IMR-90 (cell line): ENCODE measurements around the gene MARCO. TPM values are rescaled to one million over a fixed set of nuclear protein-coding genes. Genes with fewer than 3 reads are reported as not detected.

ENCODE experiments used
- ATAC-seq: fragments of 200-7000 bp; cut with Tn5 transposase; 2 replicates; pipeline ENCODE4 v1.9.1; 2020; ENCODE audit warnings: low read depth, mild to moderate bottlenecking, moderate library complexity
- BruUV-seq: library from RNA; stranded (reverse); fragments of 400-500 nt; replicated peaks from 2 replicates; lab custom pipeline; 2021; lab: Mats Ljungman, UMichigan
- CTCF ChIA-PET: fragments of 300-600 bp; formaldehyde crosslinking; extraction: SDS; loops from one replicate; lab custom pipeline; 2021; ENCODE audit warnings: antibody characterized with exemption; lab: Yijun Ruan, JAX
- POLR2A ChIA-PET: fragments of 300-600 bp; sonication (Branson Sonifier 250); formaldehyde crosslinking; loops from one replicate; lab custom pipeline; 2022; ENCODE audit warnings: antibody characterized with exemption; ENCODE audit not compliant: unreplicated experiment; lab: Charles Lee
- DNase-seq: peaks from one replicate; pipeline ENCODE4 v3.0.0; 2013
- H2AFZ ChIP-seq: replicated peaks from 2 replicates; pipeline ENCODE3; 2013; ENCODE audit warnings: low read length, mild to moderate bottlenecking; ENCODE audit not compliant: poor library complexity
- H2AK5ac ChIP-seq: 2 replicates; pipeline ENCODE4 v1.6.1; 2013; ENCODE audit warnings: low read depth, low read length, inconsistent platforms
- H2AK9ac ChIP-seq: replicated peaks from 2 replicates; pipeline ENCODE3; 2013; ENCODE audit warnings: mild to moderate bottlenecking, low read depth, low read length, moderate library complexity; ENCODE audit not compliant: poor library complexity
- H2BK120ac ChIP-seq: 2 replicates; pipeline ENCODE4 v1.6.1; 2013; ENCODE audit warnings: low read depth, low read length, inconsistent platforms
- H2BK15ac ChIP-seq: 3 replicates; pipeline ENCODE4 v1.6.1; 2013; ENCODE audit warnings: low read depth, low read length, inconsistent platforms
- H2BK20ac ChIP-seq: 2 replicates; pipeline ENCODE4 v1.6.1; 2013; ENCODE audit warnings: low read depth, mild to moderate bottlenecking, inconsistent platforms, low read length, moderate library complexity
- H2BK5ac ChIP-seq: 2 replicates; pipeline ENCODE4 v1.6.1; 2013; ENCODE audit warnings: mild to moderate bottlenecking, low read depth, low read length, inconsistent platforms; ENCODE audit not compliant: poor library complexity, severe bottlenecking
- H3K14ac ChIP-seq: replicated peaks from 2 replicates; pipeline ENCODE4 v1.6.1; 2013; ENCODE audit warnings: low read depth, low read length, inconsistent platforms
- H3K18ac ChIP-seq: 2 replicates; pipeline ENCODE4 v1.6.1; 2013; ENCODE audit warnings: low read depth, low read length, control low read depth
- H3K23ac ChIP-seq: 2 replicates; pipeline ENCODE4 v1.6.1; 2013; ENCODE audit warnings: low read depth, low read length, inconsistent platforms
- H3K27ac ChIP-seq: 2 replicates; pipeline ENCODE4 v1.5.1; 2013; ENCODE audit warnings: mild to moderate bottlenecking, control low read depth, low read length; ENCODE audit not compliant: insufficient read depth
- H3K27me3 ChIP-seq: 2 replicates; pipeline ENCODE4 v1.6.1; 2013; ENCODE audit warnings: low read length; ENCODE audit not compliant: control insufficient read depth, insufficient read depth
- H3K36me3 ChIP-seq: 2 replicates; pipeline ENCODE4 v1.6.1; 2013; ENCODE audit warnings: low read length, mixed read lengths; ENCODE audit not compliant: control insufficient read depth, insufficient read depth
- H3K4ac ChIP-seq: 2 replicates; pipeline ENCODE4 v1.6.1; 2013; ENCODE audit warnings: low read depth, low read length, inconsistent platforms
- H3K4me1 ChIP-seq: 2 replicates; pipeline ENCODE4 v1.6.1; 2013; ENCODE audit warnings: low read length, mixed read lengths; ENCODE audit not compliant: control insufficient read depth, insufficient read depth
- H3K4me2 ChIP-seq: 2 replicates; pipeline ENCODE4 v1.6.1; 2013; ENCODE audit warnings: low read depth, mild to moderate bottlenecking, control low read depth, low read length, moderate library complexity
- H3K4me3 ChIP-seq: 2 replicates; pipeline ENCODE4 v1.5.1; 2013; ENCODE audit warnings: low read depth, mild to moderate bottlenecking, control low read depth, low read length, moderate library complexity; ENCODE audit not compliant: insufficient read depth
- H3K56ac ChIP-seq: 2 replicates; pipeline ENCODE4 v1.6.1; 2013; ENCODE audit warnings: low read length, inconsistent platforms; ENCODE audit not compliant: insufficient read depth; ENCODE audit errors: extremely low read depth
- H3K79me1 ChIP-seq, 2 experiments: 2 replicates each; pipeline ENCODE4 v1.6.1; 2013; ENCODE audit warnings: low read length in 2 of 2, inconsistent platforms in 1 of 2, low read depth in 1 of 2
- H3K9ac ChIP-seq: 2 replicates; pipeline ENCODE4 v1.6.1; 2013; ENCODE audit warnings: low read depth, low read length, control low read depth
- H3K9me1 ChIP-seq: 2 replicates; pipeline ENCODE4 v1.6.1; 2013; ENCODE audit warnings: low read length, inconsistent platforms; ENCODE audit not compliant: insufficient read depth
- H3K9me3 ChIP-seq: 2 replicates; pipeline ENCODE4 v1.6.1; 2013; ENCODE audit warnings: low read length; ENCODE audit not compliant: control insufficient read depth, insufficient read depth
- H4K20me1 ChIP-seq: 2 replicates; pipeline ENCODE4 v1.6.1; 2013; ENCODE audit warnings: low read length, inconsistent platforms; ENCODE audit not compliant: insufficient read depth
- H4K5ac ChIP-seq: 2 replicates; pipeline ENCODE4 v1.6.1; 2013; ENCODE audit warnings: mild to moderate bottlenecking, low read depth, low read length, control low read depth
- H4K8ac ChIP-seq, 2 experiments: 2 replicates each; pipeline ENCODE4 v1.6.1; 2013; ENCODE audit warnings: low read depth in 2 of 2, low read length in 2 of 2, control low read depth in 1 of 2, inconsistent platforms in 1 of 2
- H4K91ac ChIP-seq: 2 replicates; pipeline ENCODE4 v1.6.1; 2013; ENCODE audit warnings: low read depth, low read length, inconsistent platforms; ENCODE audit not compliant: insufficient read depth
- BHLHE40 ChIP-seq: fragments of 150-350 bp; IDR thresholded peaks from 2 replicates; pipeline ENCODE4 v1.6.1; 2016; ENCODE audit warnings: mild to moderate bottlenecking, low read depth, low read length
- CEBPB ChIP-seq: IDR thresholded peaks from 2 replicates; pipeline ENCODE4 v1.6.1; 2012; ENCODE audit warnings: low read depth, low read length, improper control_type of control experiment
- CHD1 ChIP-seq: IDR thresholded peaks from 2 replicates; pipeline ENCODE4 v1.6.1; 2012; ENCODE audit warnings: low read depth, low read length, improper control_type of control experiment
- FOS ChIP-seq: fragments of 150-350 bp; IDR thresholded peaks from 2 replicates; pipeline ENCODE4 v1.6.1; 2016; ENCODE audit warnings: low read depth, low read length
- MAFK ChIP-seq: IDR thresholded peaks from 2 replicates; pipeline ENCODE4 v1.6.1; 2012; ENCODE audit warnings: low read depth, low read length, improper control_type of control experiment
- MXI1 ChIP-seq: IDR thresholded peaks from 2 replicates; pipeline ENCODE4 v1.6.1; 2012; ENCODE audit warnings: low read depth, mild to moderate bottlenecking, low read length, moderate library complexity, borderline replicate concordance
- NFE2L2 ChIP-seq: fragments of 150-350 bp; IDR thresholded peaks from 2 replicates; pipeline ENCODE4 v1.6.1; 2016; ENCODE audit warnings: low read depth, mild to moderate bottlenecking, low read length
- POLR2A ChIP-seq: IDR thresholded peaks from 2 replicates; pipeline ENCODE4 v1.6.1; 2012; ENCODE audit warnings: mild to moderate bottlenecking, low read depth, low read length
- RAD21 ChIP-seq: IDR thresholded peaks from 2 replicates; pipeline ENCODE4 v1.6.1; 2012; ENCODE audit warnings: low read length, improper control_type of control experiment
- RCOR1 ChIP-seq: IDR thresholded peaks from 2 replicates; pipeline ENCODE4 v1.6.1; 2012; ENCODE audit warnings: mild to moderate bottlenecking, low read length, improper control_type of control experiment; ENCODE audit not compliant: insufficient replicate concordance
- SMC3 ChIP-seq: fragments of 150-350 bp; IDR thresholded peaks from 2 replicates; pipeline ENCODE4 v1.6.1; 2016; ENCODE audit warnings: low read depth, mild to moderate bottlenecking, antibody characterized with exemption, low read length, moderate library complexity
- WGBS, 2 experiments: methylation state at CpG; one replicate each; pipeline versions ENCODE4 v1.1.5 to v1.1.7; 2013; ENCODE audit warnings: missing lambda C conversion rate in 2 of 2; ENCODE audit not compliant: insufficient read length in 1 of 2; ENCODE audit errors: extremely low coverage in 2 of 2; 5-methylcytosine and 5-hydroxymethylcytosine counted together
- dilution Hi-C: fragments of 300-500 bp; cut with HindIII; formaldehyde crosslinking; loops from one replicate; pipeline ENCODE4 v1.14.3; 2018; ENCODE audit warnings: low sequenced_read_pairs; ENCODE audit not compliant: unreplicated experiment
- in situ Hi-C: fragments of 300-500 bp; cut with MboI; formaldehyde crosslinking; loops from 3 replicates; pipeline ENCODE4 v1.14.3; 2019; ENCODE audit warnings: low sequenced_read_pairs, inconsistent platforms, mixed read lengths
- intact Hi-C: fragments of 100-400 bp; cut with micrococcal nuclease; formaldehyde crosslinking; loops from 2 replicates; pipeline ENCODE4 v1.10.0; 2022
- polyA plus RNA-seq, 3 experiments: library from polyadenylated mRNA; depleted of rRNA; stranded (reverse); fragments of >200 nt; gene quantifications; 2 replicates each; pipeline ENCODE4 v1.2.3, GENCODE V29; 2012; ENCODE audit warnings: low replicate concordance in 1 of 3
- total RNA-seq: library from RNA; depleted of rRNA; stranded (reverse); fragments of >200 nt; gene quantifications from 2 replicates; pipeline ENCODE4 v1.2.3, GENCODE V29; 2012
- TF ChIP-seq, protein P1 (sequence below): fragments of 150-350 bp; IDR thresholded peaks from 2 replicates; pipeline ENCODE4 v1.6.1; 2016; ENCODE audit warnings: low read depth, mild to moderate bottlenecking, low read length, moderate library complexity, borderline replicate concordance

Gene MARCO
- total and polyA plus RNA-seq, 2 of the 4 experiments (the other 2 are of a cell fraction) = not detected

DNA sequence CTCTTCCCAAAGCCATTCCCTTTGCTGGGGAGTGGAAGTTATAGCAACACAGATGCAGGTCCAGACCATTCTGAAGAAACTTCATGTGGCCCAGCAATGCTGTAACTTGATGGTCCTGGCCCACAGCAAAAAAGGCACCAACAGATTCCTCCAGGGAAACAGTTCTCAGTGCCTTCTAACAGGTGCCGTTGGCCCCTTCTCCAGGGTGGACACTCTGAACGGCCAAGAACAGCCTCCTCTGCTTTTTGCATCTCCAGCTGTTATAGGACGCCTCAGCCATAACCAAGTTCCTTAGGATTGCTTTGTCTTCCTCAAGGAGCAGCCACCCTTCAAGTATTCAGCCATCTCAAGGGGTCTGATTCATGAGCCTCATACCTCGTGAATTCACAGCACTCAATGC, 38.0 kb downstream of the MARCO start:
- Histone ChIP-seq H2BK20ac (no peak overlapping the region), H4K5ac (no peak overlapping the region), H3K14ac (no peak overlapping the region), H2AFZ (no peak overlapping the region), H2AK9ac (no peak overlapping the region), H3K27ac (no peak overlapping the region), H2AK5ac (no peak overlapping the region), H3K56ac (no peak overlapping the region), H3K9me1 (no peaks in the 10 kb centered on the region; the same call in 1 of the 2 replicates), H4K20me1 (no peaks in the 10 kb centered on the region), H3K4me3 (no peak overlapping the region), H3K9ac (no peak overlapping the region), H3K9me3 (no peaks in the 10 kb centered on the region), H2BK5ac (no peak overlapping the region), H3K4ac (no peak overlapping the region), H2BK120ac (no peak overlapping the region), H3K27me3 (no peaks in the 10 kb centered on the region), H4K91ac (no peak overlapping the region), H3K4me2 (no peak overlapping the region), H4K8ac (no peak overlapping the region), H3K23ac (no peak overlapping the region), H3K4me1 (no peaks in the 10 kb centered on the region), H2BK15ac (no peak overlapping the region), H3K36me3 (no peaks in the 10 kb centered on the region), H3K79me1 (no peaks in the 10 kb centered on the region), H3K18ac (no peak overlapping the region)
- DNase-seq (no peak), ATAC-seq (no peak)
- WGBS, 2 experiments = 16% methylated on average over 4 of the region's 4 CpGs; no CpG with 5 or more reads in 1 of the 2 experiments
- dilution Hi-C loops = no loop called here
- in situ Hi-C loops = no loop called here
- intact Hi-C loops = no loop called here
- TF ChIP-seq CHD1 (no peak), POLR2A (no peak), BHLHE40 (no peak), MAFK (no peak), RAD21 (no peak), NFE2L2 (no peak), CEBPB (no peak), SMC3 (no peak), RCOR1 (no peak), FOS (no peak), MXI1 (no peak)
- TF ChIP-seq, protein P1, sequence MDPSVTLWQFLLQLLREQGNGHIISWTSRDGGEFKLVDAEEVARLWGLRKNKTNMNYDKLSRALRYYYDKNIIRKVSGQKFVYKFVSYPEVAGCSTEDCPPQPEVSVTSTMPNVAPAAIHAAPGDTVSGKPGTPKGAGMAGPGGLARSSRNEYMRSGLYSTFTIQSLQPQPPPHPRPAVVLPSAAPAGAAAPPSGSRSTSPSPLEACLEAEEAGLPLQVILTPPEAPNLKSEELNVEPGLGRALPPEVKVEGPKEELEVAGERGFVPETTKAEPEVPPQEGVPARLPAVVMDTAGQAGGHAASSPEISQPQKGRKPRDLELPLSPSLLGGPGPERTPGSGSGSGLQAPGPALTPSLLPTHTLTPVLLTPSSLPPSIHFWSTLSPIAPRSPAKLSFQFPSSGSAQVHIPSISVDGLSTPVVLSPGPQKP = no peak
- no TSS peak for BruUV-seq
- POLR2A ChIA-PET = no interaction called here
- CTCF ChIA-PET = no interaction called here
